K562 treated with DMSO at 1 percent for 24 hours (cell line): ENCODE results near the gene TAS2R46. TPM values are rescaled to one million over a fixed set of nuclear protein-coding genes. Genes with fewer than 3 reads are reported as not detected.

ENCODE experiments used
- total RNA-seq: library from RNA; unstranded; fragments of 300-600 nt; gene quantifications from 2 replicates; pipeline ENCODE4 v1.2.3, GENCODE V29; 2022; ENCODE audit warnings: low read depth; ENCODE audit not compliant: insufficient read depth

TAS2R46 gene
- not detected in 2 replicates for total RNA-seq

GRCh38 chr12:11062194-11062593 is at the start of gene TAS2R46:
Gene TAS2R46, minus strand, starts transcription at chr12:11062294. Its CDS starts 0 bp downstream, at chr12:11062294.

DNA sequence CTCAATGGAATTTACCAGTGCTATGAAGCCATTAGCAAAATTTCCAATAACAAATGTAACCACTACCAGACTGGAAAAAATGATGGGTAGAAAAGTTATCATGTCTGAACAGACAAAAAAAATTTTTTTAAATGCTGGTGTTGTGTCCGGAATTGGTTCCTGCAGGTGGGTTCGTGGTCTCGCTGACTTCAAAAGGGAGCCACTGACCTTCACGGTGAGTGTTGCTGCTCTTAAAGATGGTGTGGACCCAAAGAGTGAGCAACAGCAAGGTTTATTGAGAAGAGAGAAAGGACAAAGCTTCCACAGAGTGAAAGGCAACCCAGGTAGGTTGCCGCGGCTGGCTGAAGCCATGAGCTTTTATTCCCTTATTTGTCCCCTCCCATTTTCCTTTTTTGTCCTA is 30.0 kb upstream of the TAS2R46 start, which contains the start of gene TAS2R43:
TSS of gene TAS2R43 (minus strand) at position 186 of the 400 bp plus-strand sequence. CDS start at position 102, 84 bp downstream.

GRCh38 chr12:11031307-11031706 is 30.8 kb downstream of the TAS2R46 start, which contains the start of gene TAS2R31:
Gene TAS2R31, minus strand, starts transcription at chr12:11031407. Its CDS starts 72 bp downstream, at chr12:11031335.

GRCh38 chr12:11022520-11022919 is 39.6 kb downstream of the TAS2R46 start, which contains the start of gene TAS2R19:
Gene TAS2R19, minus strand, starts transcription at chr12:11022620. Its CDS starts 49 bp downstream, at chr12:11022571.

Other genes starting within 250 kb of the TAS2R46 start
- gene TAS2R10, start 235.9 kb downstream of the TAS2R46 start, total RNA-seq, result not detected in 2 replicates
- 2.1 TPM in 1 of 2 replicates, not detected in the other for gene PRR4, start 212.8 kb downstream of the TAS2R46 start, total RNA-seq
- gene PRH1, start 178.0 kb downstream of the TAS2R46 start, total RNA-seq, result not detected in 2 replicates
- gene TAS2R13, start 152.7 kb downstream of the TAS2R46 start, total RNA-seq, result not detected in 2 replicates
- gene PRH2, start 133.1 kb downstream of the TAS2R46 start, total RNA-seq, result not detected in 2 replicates
- 0.17 TPM in 1 of 2 replicates, not detected in the other for gene TAS2R14, start 123.0 kb downstream of the TAS2R46 start, total RNA-seq
- not detected in 2 replicates for gene TAS2R50, start 75.4 kb downstream of the TAS2R46 start, total RNA-seq
- gene TAS2R20, start 64.0 kb downstream of the TAS2R46 start, total RNA-seq, result not detected in 2 replicates
- not detected in 2 replicates for gene TAS2R19, start 39.7 kb downstream of the TAS2R46 start, total RNA-seq
- gene TAS2R31, start 30.9 kb downstream of the TAS2R46 start, total RNA-seq, result not detected in 2 replicates
- not detected in 2 replicates for gene TAS2R43, start 30.0 kb upstream of the TAS2R46 start, total RNA-seq
- gene TAS2R30, start 72.3 kb upstream of the TAS2R46 start, total RNA-seq, result not detected in 2 replicates
- gene SMIM10L1, start 108.9 kb upstream of the TAS2R46 start, total RNA-seq, result 9.0 and 9.7 TPM in 2 replicates
- not detected in 2 replicates for gene TAS2R42, start 124.6 kb upstream of the TAS2R46 start, total RNA-seq
- gene PRB3, start 207.4 kb upstream of the TAS2R46 start, total RNA-seq, result 0.39 TPM in 1 of 2 replicates, not detected in the other
- gene PRB4, start 248.1 kb upstream of the TAS2R46 start, total RNA-seq, result not detected in 2 replicates